Measurements from ENCODE around the gene PKP2.

DNA sequence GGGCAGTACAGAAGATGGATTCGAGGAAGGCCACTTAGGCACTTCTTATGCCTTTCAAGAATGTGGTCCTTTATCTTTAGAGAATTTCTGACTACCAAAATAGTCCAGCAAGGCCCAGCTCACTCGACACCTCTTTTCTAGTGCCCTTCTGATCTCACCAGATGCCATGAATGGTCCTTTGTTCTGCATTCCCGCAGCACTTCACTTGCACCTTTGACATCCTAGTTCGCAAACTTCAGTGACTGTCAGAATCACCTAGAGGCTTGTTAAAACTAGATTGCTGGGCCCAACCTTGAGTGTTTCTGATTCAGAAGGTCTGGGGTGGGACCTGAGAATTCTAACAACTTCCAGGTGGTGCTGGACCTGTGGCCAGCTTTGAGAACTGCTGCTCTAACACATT, 56.7 kb downstream of the PKP2 start:
- no peak for TF ChIP-seq CTCF (conservative IDR thresholded peaks at IDR 0.05 in 1 of 2, IDR thresholded peaks at IDR 0.05 in 1 of 2; ENCODE audit: low read depth in 1 of 2, low read length in 2 of 2)
- no peak for TF ChIP-seq EZH2 (IDR thresholded peaks at IDR 0.05; ENCODE audit: low read length, missing control alignments)

Data from fibroblast of lung (primary cell).